SJSA1 (cell line): ENCODE data around the gene GLTPD2. TPM values are rescaled to one million over a fixed set of nuclear protein-coding genes. Genes with fewer than 3 reads are reported as not detected.

Experiments used
- DNase-seq, 2 experiments: peaks; one replicate each; pipeline ENCODE4 v3.0.0-alpha.2; 2015 to 2020; ENCODE audit warnings: low spot score in 2 of 2, low read depth in 1 of 2
- H3K27ac ChIP-seq: fragments of 250-450 bp; sonication (Bioruptor Pico); 2 replicates; pipeline ENCODE4 v1.5.1; 2020; ENCODE audit warnings: mild to moderate bottlenecking, moderate library complexity
- H3K27me3 ChIP-seq: fragments of 250-450 bp; sonication (Bioruptor Pico); replicated peaks from 2 replicates; pipeline ENCODE4 v1.5.1; 2020; ENCODE audit warnings: mild to moderate bottlenecking, moderate library complexity
- H3K36me3 ChIP-seq: fragments of 250-450 bp; sonication (Bioruptor Pico); 2 replicates; pipeline ENCODE4 v1.5.1; 2020; ENCODE audit warnings: mild to moderate bottlenecking
- H3K4me1 ChIP-seq: fragments of 250-450 bp; sonication (Bioruptor Pico); replicated peaks from 2 replicates; pipeline ENCODE4 v1.6.1; 2021; ENCODE audit warnings: mild to moderate bottlenecking
- H3K4me3 ChIP-seq: fragments of 250-450 bp; sonication (Bioruptor Pico); 2 replicates; pipeline ENCODE4 v1.5.1; 2020; ENCODE audit warnings: mild to moderate bottlenecking
- H3K9me3 ChIP-seq: fragments of 250-450 bp; sonication (Bioruptor Pico); replicated peaks from 2 replicates; pipeline ENCODE4 v1.5.1; 2020; ENCODE audit warnings: mild to moderate bottlenecking
- total RNA-seq: library from RNA; depleted of rRNA; stranded (reverse); fragments of >200 nt; shearing (Covaris generic); gene quantifications from 2 replicates; pipeline ENCODE4 v1.2.3, GENCODE V29; 2014

The GLTPD2 gene
- total RNA-seq, 1 experiment from 2014 or later: not detected

DNA sequence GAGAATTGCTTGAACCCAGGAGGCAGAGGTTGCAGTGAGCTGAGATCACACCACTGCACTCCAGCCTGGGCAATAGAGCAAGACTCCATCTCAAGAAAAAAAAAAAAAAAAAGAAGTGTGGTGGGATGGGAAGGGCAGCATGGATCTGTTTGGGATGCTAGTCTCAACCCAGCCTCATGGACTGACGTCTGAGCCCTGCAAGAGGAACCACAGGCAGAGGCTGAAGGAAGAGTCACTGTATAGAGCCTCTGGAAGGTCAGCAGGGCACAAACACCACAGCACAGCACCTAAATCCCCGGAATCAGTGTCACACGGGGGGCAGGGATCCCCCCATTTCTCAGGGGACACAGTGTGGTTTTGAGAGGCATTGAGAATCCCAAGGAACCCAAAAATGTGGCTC, 38.2 kb upstream of the GLTPD2 start:
- no peak overlapping the region for H3K4me3 ChIP-seq
- peaks cover 38% of the 10 kb centered on the region for H3K27me3 ChIP-seq
- DNase-seq: no peak
- H3K36me3 ChIP-seq: no peaks in the 10 kb centered on the region
- no peaks in the 10 kb centered on the region for H3K9me3 ChIP-seq
- H3K4me1 ChIP-seq: no peaks in the 10 kb centered on the region
- H3K27ac ChIP-seq: no peak overlapping the region

DNA sequence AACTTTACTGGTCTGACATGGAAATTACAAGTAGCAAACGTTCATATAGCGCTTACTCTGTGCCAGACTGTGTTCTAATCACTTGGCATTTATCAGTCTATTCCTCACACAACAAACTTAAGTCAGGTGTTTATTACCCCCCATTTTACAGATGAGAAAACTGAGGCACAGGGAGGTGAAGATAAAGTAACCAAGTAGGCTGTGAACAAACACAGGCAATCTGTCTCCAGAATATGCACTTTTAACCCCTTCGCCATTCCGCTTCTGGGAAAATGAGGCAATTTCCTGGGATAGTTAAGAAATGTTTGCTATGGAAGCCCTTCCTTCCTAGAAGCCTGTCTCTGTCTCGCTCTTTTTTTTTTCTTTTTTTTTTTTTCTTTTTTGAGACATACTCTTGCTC, 36.8 kb upstream of the GLTPD2 start:
- no peak overlapping the region for H3K4me3 ChIP-seq
- H3K4me1 ChIP-seq: no peaks in the 10 kb centered on the region
- no peaks in the 10 kb centered on the region for H3K9me3 ChIP-seq
- DNase-seq: no peak
- no peaks in the 10 kb centered on the region for H3K36me3 ChIP-seq
- peaks cover 41% of the 10 kb centered on the region for H3K27me3 ChIP-seq
- H3K27ac ChIP-seq: no peak overlapping the region

GRCh38 chr17:4753392-4753791, 35.4 kb upstream of the GLTPD2 start:
- DNase-seq: no peak
- peaks cover 46% of the 10 kb centered on the region for H3K27me3 ChIP-seq

DNA sequence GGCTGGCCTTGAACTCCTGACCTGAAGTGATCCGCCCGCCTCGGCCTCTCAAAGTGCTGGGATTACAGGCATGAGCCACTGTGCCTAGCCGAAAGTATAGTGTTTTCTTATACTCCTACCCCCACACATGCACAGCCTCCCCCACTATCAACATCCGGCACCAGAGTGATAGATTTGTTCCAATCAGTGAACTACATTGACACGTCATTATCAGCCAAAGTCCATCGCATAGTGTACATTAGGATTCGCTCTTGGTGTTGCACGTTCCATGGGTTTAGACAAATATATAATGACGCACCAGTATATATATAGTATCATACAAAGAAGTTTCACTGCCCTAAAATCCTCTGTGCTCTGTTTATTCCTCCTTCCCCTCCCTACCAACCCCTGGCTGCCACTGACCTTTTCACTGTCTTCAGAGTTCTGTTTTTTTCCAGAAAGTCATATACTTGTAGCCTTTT, 29.0 kb upstream of the GLTPD2 start:
- Histone ChIP-seq H3K27ac (no peak overlapping the region), H3K36me3 (no peaks in the 10 kb centered on the region), H3K4me3 (no peak overlapping the region), H3K9me3 (no peaks in the 10 kb centered on the region), H3K27me3 (peaks cover 27% of the 10 kb centered on the region), H3K4me1 (no peaks in the 10 kb centered on the region)
- no peak for DNase-seq

More at GRCh38 chr17:4753392-4753791, 35.4 kb upstream of the GLTPD2 start:
- no peak overlapping the region for H3K27ac ChIP-seq
- H3K36me3 ChIP-seq: no peaks in the 10 kb centered on the region
- H3K9me3 ChIP-seq: no peaks in the 10 kb centered on the region
- H3K4me1 ChIP-seq: no peaks in the 10 kb centered on the region
- no peak overlapping the region for H3K4me3 ChIP-seq

DNA sequence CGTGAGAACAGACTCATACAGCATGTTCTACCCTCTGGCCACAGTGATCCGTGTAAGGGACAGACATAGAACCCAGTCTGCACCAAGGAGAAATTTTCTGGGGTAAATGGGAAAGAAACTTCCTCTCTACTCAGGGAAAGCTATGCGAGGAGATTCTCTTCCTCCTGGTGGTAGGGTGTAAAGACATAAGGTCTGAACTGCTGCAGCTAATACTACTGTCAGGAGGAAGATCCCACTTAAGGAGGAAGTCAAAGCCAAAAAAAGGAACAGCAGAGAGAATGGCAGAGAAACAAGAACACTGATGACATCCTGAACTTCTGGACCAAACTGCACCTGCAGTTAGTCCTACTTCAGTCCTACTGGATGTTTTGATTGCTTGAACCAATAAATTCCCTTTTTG, 24.2 kb upstream of the GLTPD2 start:
- Histone ChIP-seq H3K4me3 (no peak overlapping the region), H3K4me1 (no peaks in the 10 kb centered on the region), H3K27ac (no peak overlapping the region), H3K27me3 (peaks cover 5% of the 10 kb centered on the region; the same call in 1 of the 2 replicates), H3K36me3 (no peaks in the 10 kb centered on the region), H3K9me3 (no peaks in the 10 kb centered on the region)
- no peak for DNase-seq

DNA sequence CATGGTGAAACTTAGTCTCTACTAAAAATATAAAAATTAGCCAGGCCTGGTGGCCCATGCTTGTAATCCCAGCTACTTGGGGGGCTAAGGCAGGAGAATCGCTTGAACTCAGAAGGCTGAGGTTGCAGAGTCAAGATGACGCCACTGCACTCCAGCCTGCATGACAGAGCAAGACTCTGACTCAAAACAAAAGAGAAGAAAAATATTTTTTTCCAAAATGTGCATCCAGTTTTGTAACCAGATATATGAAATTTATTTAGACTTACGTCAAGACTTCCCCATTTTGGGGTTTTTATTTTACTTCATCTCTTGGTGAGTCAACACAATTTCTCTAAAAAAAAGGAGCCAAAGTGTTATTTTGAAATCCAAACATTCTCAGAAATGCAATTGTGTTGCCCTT, 22.6 kb upstream of the GLTPD2 start:
- no peaks in the 10 kb centered on the region for H3K9me3 ChIP-seq
- H3K27me3 ChIP-seq: peaks cover 5% of the 10 kb centered on the region; the same call in 1 of the 2 replicates
- no peaks in the 10 kb centered on the region for H3K4me1 ChIP-seq
- DNase-seq: no peak
- H3K4me3 ChIP-seq: no peak overlapping the region
- H3K36me3 ChIP-seq: no peaks in the 10 kb centered on the region
- H3K27ac ChIP-seq: no peak overlapping the region

- Histone ChIP-seq H3K4me1 (no peaks in the 10 kb centered on the region), H3K4me3 (no peak overlapping the region), H3K9me3 (no peaks in the 10 kb centered on the region), H3K36me3 (no peaks in the 10 kb centered on the region), H3K27me3 (peaks cover 5% of the 10 kb centered on the region; the same call in 1 of the 2 replicates), H3K27ac (no peak overlapping the region)
- no peak for DNase-seq
Observed at GRCh38 chr17:4766723-4767122, 22.0 kb upstream of the GLTPD2 start.

GRCh38 chr17:4768298-4768697, 20.5 kb upstream of the GLTPD2 start:
- Histone ChIP-seq H3K9me3 (no peaks in the 10 kb centered on the region), H3K27me3 (peaks cover 5% of the 10 kb centered on the region; the same call in 1 of the 2 replicates), H3K36me3 (no peaks in the 10 kb centered on the region), H3K4me3 (no peak overlapping the region), H3K27ac (no peak overlapping the region), H3K4me1 (no peaks in the 10 kb centered on the region)
- no peak for DNase-seq

- Histone ChIP-seq H3K4me1 (no peaks in the 10 kb centered on the region), H3K4me3 (no peak overlapping the region), H3K27me3 (peaks cover 5% of the 10 kb centered on the region; the same call in 1 of the 2 replicates), H3K36me3 (no peaks in the 10 kb centered on the region), H3K9me3 (no peaks in the 10 kb centered on the region), H3K27ac (no peak overlapping the region)
- no peak for DNase-seq
Observed at GRCh38 chr17:4769628-4770027, 19.1 kb upstream of the GLTPD2 start.

DNA sequence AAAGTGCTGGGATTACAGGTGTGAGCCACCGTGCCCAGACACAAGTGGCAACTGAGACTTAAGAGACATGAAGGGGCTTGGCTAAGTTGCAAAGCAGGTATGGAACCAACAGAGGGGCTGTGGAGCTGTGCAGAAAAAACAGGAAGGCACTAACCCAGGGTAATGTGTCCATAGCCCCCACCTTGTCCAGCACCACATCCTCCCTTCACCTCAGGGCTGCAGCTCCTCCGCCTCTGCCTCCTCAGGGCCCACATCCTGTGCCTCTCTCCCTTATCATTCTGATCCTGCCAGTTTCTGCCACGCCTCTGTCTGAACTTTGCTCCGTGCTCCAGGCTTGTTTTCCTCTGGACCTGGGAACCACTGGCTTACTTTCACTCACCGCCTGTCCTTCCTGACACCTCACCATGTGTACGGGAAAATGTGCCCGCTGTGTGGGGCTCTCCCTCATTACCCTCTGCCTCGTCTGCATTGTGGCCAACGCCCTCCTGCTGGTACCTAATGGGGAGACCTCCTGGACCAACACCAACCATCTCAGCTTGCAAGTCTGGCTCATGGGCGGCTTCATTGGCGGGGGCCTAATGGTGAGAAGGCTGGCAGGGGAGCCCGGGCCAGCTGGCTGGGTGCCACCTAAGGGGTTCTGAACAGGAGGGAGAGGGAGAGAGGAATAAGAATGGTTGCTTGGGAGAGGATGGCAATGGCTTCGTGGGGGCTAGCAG, 17.1 kb upstream of the GLTPD2 start, which contains the start of gene TM4SF5:
Gene TM4SF5 (plus strand): TSS at position 368 of the 716 bp plus-strand sequence. CDS start 37 bp downstream, at position 405.
- H3K4me3 ChIP-seq: no peak within 1 kb of the TSS
- H3K4me1 ChIP-seq: no peaks in the 10 kb centered on the region
- H3K27ac ChIP-seq: no peak within 1 kb of the TSS
- H3K36me3 ChIP-seq: no peaks in the 10 kb centered on the region
- no peaks in the 10 kb centered on the region for H3K9me3 ChIP-seq
- no peaks in the 10 kb centered on the region; the same call in 1 of the 2 replicates for H3K27me3 ChIP-seq
- DNase-seq: no peak

GRCh38 chr17:4772235-4772613, 16.5 kb upstream of the GLTPD2 start:
- no peaks in the 10 kb centered on the region for H3K27me3 ChIP-seq
- no peaks in the 10 kb centered on the region for H3K36me3 ChIP-seq
- H3K27ac ChIP-seq: no peak overlapping the region
- no peaks in the 10 kb centered on the region for H3K9me3 ChIP-seq
- H3K4me1 ChIP-seq: no peaks in the 10 kb centered on the region
- no peak for DNase-seq
- H3K4me3 ChIP-seq: no peak overlapping the region

- Histone ChIP-seq H3K36me3 (no peaks in the 10 kb centered on the region), H3K4me1 (no peaks in the 10 kb centered on the region), H3K4me3 (no peak overlapping the region), H3K27ac (no peak overlapping the region), H3K9me3 (no peaks in the 10 kb centered on the region), H3K27me3 (0 out of 2 replicates have a peak, but pooled peaks cover 3% of the 10 kb centered on the region)
- no peak for DNase-seq
Observed at GRCh38 chr17:4777969-4778760, 10.6 kb upstream of the GLTPD2 start.

DNA sequence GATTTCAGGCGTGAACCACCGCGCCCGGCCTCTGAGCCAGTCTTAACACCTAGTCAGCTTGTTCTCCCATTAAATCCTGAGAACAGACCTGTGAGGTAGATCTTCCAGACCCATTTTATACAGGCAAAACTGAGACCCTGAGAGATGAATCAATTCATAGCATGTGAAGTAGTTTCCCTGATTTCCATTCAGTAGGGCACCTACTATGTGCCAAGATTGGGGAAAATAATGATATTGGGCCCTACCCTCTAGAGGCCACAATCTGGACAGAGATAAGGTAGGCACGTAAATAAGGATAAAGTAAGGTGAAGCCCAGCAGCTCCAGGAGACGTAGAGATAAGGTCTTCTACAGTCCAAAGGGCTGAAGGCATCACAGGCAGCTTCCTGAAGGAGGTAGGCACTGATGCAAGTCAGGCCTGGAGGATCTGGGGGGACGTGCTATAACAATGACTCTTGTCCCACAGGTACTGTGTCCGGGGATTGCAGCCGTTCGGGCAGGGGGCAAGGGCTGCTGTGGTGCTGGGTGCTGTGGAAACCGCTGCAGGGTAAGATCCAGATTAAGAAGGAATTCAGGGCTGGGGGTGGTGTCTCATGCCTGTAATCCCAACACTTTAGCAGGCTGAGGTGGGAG, 8.3 kb upstream of the GLTPD2 start:
- no peak overlapping the region for H3K4me3 ChIP-seq
- H3K36me3 ChIP-seq: no peaks in the 10 kb centered on the region
- no peak for DNase-seq
- no peaks in the 10 kb centered on the region for H3K4me1 ChIP-seq
- no peaks in the 10 kb centered on the region for H3K9me3 ChIP-seq
- H3K27ac ChIP-seq: no peak overlapping the region
- 0 out of 2 replicates have a peak, but pooled peaks cover 3% of the 10 kb centered on the region for H3K27me3 ChIP-seq
